Ovary (tissue), 9 donors: Measurements from ENCODE around the gene TCF4. TPM values are rescaled to one million over a fixed set of nuclear protein-coding genes. Genes with fewer than 3 reads are reported as not detected.

Experiments
- DNase-seq, 5 donors: peaks; one replicate each; pipeline ENCODE4 v3.0.0-alpha.2; 2019 to 2020
- H3K27ac ChIP-seq, 2 donors: fragments of 200-600 bp; one replicate each; pipeline versions ENCODE4 v1.5.1 to v1.8.0; 2019 to 2022
- H3K27me3 ChIP-seq: fragments of 200-600 bp; one replicate; pipeline ENCODE4 v1.8.0; 2022
- H3K36me3 ChIP-seq: fragments of 200-600 bp; sonication (generic); one replicate; pipeline ENCODE4 v1.5.1; 2019
- H3K4me1 ChIP-seq: one replicate; pipeline ENCODE4 v1.8.1; 2013; ENCODE audit warnings: mild to moderate bottlenecking, moderate library complexity; ENCODE audit not compliant: insufficient read depth
- H3K4me3 ChIP-seq: fragments of 200-600 bp; sonication (generic); one replicate; pipeline ENCODE4 v1.5.1; 2017
- H3K9me3 ChIP-seq, 2 donors: fragments of 200-600 bp in 1 of 2; sonication (generic) in 1 of 2; one replicate each; pipeline versions ENCODE4 v1.5.1 to v1.8.1; 2013 to 2019; ENCODE audit warnings: mild to moderate bottlenecking in 1 of 2, moderate library complexity in 1 of 2
- EP300 ChIP-seq: sonication (generic); formaldehyde crosslinking; IDR thresholded peaks from one replicate; pipeline ENCODE4 v1.6.1; 2017; ENCODE audit warnings: antibody characterized with exemption
- POLR2A ChIP-seq: fragments of 450-650 bp; IDR thresholded peaks from one replicate; pipeline ENCODE4 v1.6.1; 2017; ENCODE audit warnings: antibody characterized with exemption, mild to moderate bottlenecking, moderate library complexity
- WGBS, 3 donors: extraction: QIAGEN DNeasy Blood & Tissue Kit in 1 of 3; methylation state at CpG; one replicate each; pipeline versions ENCODE4 v1.1.5 to v1.1.7; 2013 to 2017; 5-methylcytosine and 5-hydroxymethylcytosine counted together
- intact Hi-C, 4 donors: fragments of 100-400 bp; cut with DNase I; formaldehyde crosslinking; loops; one replicate each; pipeline versions ENCODE4 v1.11.0 to v1.15.1; 2022 to 2023
- polyA plus RNA-seq, 2 donors: library from polyadenylated mRNA; stranded (reverse); fragments of 200-250 nt in 1 of 2; fragments of 350-450 nt in 1 of 2; fragmentation: Illumina TruSeq in 1 of 2; extraction: RNeasy Lipid Tissue Mini Kit (QIAGEN cat#74804) in 1 of 2; gene quantifications; one replicate each; pipeline ENCODE4 v1.2.3, GENCODE V29; 2013 to 2014
- total RNA-seq, 7 donors: library from RNA; depleted of rRNA in 2 of 7; stranded (reverse); fragments of >200 nt in 2 of 7; fragmentation: NEBNext Ultra II Directional in 3 of 7; extraction: Animal tissue kit (Norgen Biotek cat#: 25700) in 3 of 7; gene quantifications; one replicate each; pipeline versions ENCODE4 v1.1.0 to v1.2.4, GENCODE V29; 2016 to 2023
- TF ChIP-seq, protein P1 (sequence below), 3 donors: fragments of 450-650 bp in 2 of 3; fragments of 200-600 bp in 1 of 3; IDR thresholded peaks; one replicate each; pipeline versions ENCODE4 v1.5.1 to v1.8.0; 2016 to 2022; ENCODE audit warnings: antibody characterized with exemption in 3 of 3, mild to moderate bottlenecking in 1 of 3
- donor health status: DM: no; HTN: no; CAD: no; lungs with moderate emphysema.
- donor health status: DM: no; HTN: no; CAD: no.
- donor health status: Bipolar disorder and iron deficiency.
- donor health status: DM: yes; HTN: yes; CAD: no.
- donor health status: DM: no; HTN: no; CAD: no.
- donor health status: DM: yes; HTN: yes; CAD: no.

The TCF4 gene
- total and polyA plus RNA-seq, 9 donors, result 36.5 to 131 (median 112) TPM

DNA sequence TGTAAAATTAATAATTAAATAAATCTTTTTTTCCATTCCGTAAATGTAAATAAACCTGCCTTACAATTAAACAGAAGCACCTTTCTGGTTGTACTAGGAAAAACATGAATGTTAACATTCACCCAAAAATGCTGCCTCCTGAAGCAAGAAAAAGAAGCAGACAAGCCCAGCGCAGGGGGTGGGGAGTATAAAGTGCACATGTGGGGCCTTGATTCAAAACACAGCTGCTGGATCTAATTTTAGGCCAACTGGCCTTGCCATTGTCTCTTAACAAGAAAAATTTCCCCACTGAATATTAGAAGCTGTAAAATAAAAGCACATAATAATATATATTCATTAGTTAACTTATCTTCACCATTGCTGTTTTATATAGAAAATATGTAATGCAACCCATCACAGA, 28.3 kb downstream of the TCF4 start:
- Histone ChIP-seq H3K4me3 (no peak overlapping the region), H3K4me1 (no peaks in the 10 kb centered on the region), H3K27me3 (no peaks in the 10 kb centered on the region), H3K9me3 (no peaks in the 10 kb centered on the region), H3K36me3 (no peaks in the 10 kb centered on the region), H3K27ac (no peak overlapping the region)
- 63 to 81% (median 70%) methylated on average over 2 of the region's 2 CpGs for WGBS, 3 donors
- no peak for DNase-seq
- intact Hi-C loops, result no loop called here
- TF ChIP-seq, protein P1, sequence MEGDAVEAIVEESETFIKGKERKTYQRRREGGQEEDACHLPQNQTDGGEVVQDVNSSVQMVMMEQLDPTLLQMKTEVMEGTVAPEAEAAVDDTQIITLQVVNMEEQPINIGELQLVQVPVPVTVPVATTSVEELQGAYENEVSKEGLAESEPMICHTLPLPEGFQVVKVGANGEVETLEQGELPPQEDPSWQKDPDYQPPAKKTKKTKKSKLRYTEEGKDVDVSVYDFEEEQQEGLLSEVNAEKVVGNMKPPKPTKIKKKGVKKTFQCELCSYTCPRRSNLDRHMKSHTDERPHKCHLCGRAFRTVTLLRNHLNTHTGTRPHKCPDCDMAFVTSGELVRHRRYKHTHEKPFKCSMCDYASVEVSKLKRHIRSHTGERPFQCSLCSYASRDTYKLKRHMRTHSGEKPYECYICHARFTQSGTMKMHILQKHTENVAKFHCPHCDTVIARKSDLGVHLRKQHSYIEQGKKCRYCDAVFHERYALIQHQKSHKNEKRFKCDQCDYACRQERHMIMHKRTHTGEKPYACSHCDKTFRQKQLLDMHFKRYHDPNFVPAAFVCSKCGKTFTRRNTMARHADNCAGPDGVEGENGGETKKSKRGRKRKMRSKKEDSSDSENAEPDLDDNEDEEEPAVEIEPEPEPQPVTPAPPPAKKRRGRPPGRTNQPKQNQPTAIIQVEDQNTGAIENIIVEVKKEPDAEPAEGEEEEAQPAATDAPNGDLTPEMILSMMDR (IDR thresholded peaks at IDR 0.05), result no peak
- no peak for TF ChIP-seq POLR2A
- TF ChIP-seq EP300, result no peak

DNA sequence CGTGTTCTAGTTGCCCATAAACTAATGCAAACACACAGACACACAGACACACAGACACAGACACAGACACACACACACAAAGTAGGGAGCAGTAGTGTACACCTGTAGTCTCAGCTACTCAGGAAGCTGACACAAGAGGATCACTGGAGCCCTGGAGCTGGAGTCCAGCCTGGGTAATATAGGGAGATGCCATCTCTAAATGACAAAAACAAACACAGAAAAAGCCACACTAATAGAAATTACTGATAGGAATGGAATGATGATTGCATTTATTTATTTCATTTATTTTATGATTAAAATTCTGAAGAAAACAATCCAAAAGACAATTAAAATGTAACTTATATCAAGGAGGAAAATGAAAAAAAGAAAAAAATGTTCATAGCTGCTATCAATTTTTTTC, 30.8 kb downstream of the TCF4 start:
- no peaks in the 10 kb centered on the region for H3K9me3 ChIP-seq
- H3K4me1 ChIP-seq, result no peaks in the 10 kb centered on the region
- no peak overlapping the region for H3K4me3 ChIP-seq
- intact Hi-C loops, result no loop called here
- no peak overlapping the region for H3K27ac ChIP-seq
- H3K27me3 ChIP-seq, result no peaks in the 10 kb centered on the region
- DNase-seq, result no peak
- WGBS, 3 donors, result 85 to 98% (median 94%) methylated on average over 1 of the region's 1 CpG
- TF ChIP-seq POLR2A (no peak), EP300 (no peak)
- TF ChIP-seq, protein P1 (IDR thresholded peaks at IDR 0.05), result no peak
- no peaks in the 10 kb centered on the region for H3K36me3 ChIP-seq

DNA sequence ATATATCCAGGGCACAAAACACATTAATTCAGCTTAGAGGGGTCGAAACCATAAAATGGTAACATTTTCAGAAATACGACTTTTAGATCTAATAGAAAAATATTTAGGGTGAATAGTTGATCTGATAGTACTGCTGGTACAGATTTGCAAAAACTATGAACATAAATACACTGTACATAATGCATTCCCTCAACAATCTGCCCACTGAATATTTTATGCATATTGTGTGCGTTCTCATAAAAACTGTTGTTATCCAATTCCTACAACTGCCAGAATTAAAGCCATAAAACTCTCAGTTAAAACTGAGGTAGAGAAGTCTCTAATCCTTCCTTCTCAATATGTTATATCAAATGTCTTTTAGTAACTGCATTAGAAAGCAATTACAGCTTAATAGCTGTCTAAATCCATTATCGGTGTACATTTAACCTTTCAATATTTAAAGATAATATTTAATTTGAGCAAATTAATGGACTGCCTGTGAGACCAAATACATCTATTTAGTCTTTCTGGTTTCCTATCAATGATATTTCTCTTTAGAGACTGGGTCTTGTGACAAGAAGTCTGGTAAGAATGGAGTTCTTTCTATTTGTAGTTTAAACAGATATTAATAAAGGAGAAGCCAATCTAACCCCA, 32.5 kb downstream of the TCF4 start:
- DNase-seq, result no peak
- Histone ChIP-seq H3K4me1 (no peaks in the 10 kb centered on the region), H3K36me3 (no peaks in the 10 kb centered on the region), H3K27me3 (no peaks in the 10 kb centered on the region), H3K4me3 (no peak overlapping the region), H3K27ac (no peak overlapping the region), H3K9me3 (no peaks in the 10 kb centered on the region)
- TF ChIP-seq EP300, result no peak
- TF ChIP-seq, protein P1 (IDR thresholded peaks at IDR 0.05), result no peak
- no peak for TF ChIP-seq POLR2A
- 96 to 97% (median 96%) methylated on average over 4 of the region's 4 CpGs for WGBS, 3 donors
- intact Hi-C loops, result no loop called here

DNA sequence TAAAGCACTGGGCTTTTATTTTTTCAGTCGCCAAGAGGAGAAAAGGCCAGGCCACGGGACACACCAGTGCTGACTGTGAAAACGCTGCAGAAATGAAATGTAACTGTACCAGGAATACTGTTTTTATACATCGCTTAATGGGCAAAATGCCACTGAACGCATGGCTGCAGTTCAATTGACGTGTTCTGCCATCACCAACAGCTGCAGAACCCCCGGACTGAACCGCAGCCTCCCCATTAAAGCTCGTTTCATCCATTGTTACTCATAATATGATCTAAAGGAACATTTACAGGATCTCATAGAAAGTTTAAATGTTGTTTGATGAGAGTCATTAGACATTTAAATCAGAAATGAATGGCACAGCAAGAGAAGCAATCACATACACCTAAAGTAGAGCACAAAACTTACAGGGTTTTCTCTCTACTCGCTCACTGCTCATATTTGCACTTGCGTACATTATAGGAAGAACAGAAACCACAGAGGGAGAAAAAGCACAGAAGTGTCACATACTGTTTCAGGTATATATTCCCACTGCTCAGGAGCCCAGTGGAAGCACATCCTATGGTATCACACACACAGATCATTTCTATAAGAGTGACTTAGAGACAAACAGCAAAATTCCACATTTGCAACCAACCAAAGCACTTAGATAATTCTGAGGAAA, 35.3 kb downstream of the TCF4 start:
- Histone ChIP-seq H3K9me3 (no peaks in the 10 kb centered on the region), H3K36me3 (no peaks in the 10 kb centered on the region), H3K27me3 (no peaks in the 10 kb centered on the region), H3K4me1 (no peaks in the 10 kb centered on the region), H3K27ac (no peak overlapping the region), H3K4me3 (no peak overlapping the region)
- TF ChIP-seq POLR2A, result no peak
- TF ChIP-seq, protein P1 (IDR thresholded peaks at IDR 0.05), result no peak
- no peak for TF ChIP-seq EP300
- intact Hi-C loops, result no loop called here
- 91 to 95% (median 95%) methylated on average over 11 of the region's 11 CpGs for WGBS, 3 donors
- DNase-seq, result no peak
